ENCODE data around the gene SKAP2.

GRCh38 chr7:26650103-26650502, 214.3 kb downstream of the SKAP2 start:
- TF ChIP-seq RFX5 (IDR thresholded peaks at IDR 0.05; ENCODE audit: low read length) = no peak
- no peak for TF ChIP-seq CTCF (IDR thresholded peaks at IDR 0.05)
- TF ChIP-seq FOXJ3 (CRISPR knock-in tag; IDR thresholded peaks at IDR 0.05) = no peak
